DND-41 (cell line): ENCODE data around the gene UTP11.

Experiments
- ATAC-seq: fragments of 200-7000 bp; cut with Tn5 transposase; 3 replicates; pipeline ENCODE4 v1.9.1; 2021; ENCODE audit warnings: low read depth; ENCODE audit not compliant: insufficient read depth
- DNase-seq: peaks from one replicate; pipeline ENCODE4 v3.0.0-alpha.2; 2020
- H2AFZ ChIP-seq: 2 replicates; pipeline ENCODE4 v1.6.0; 2012; ENCODE audit warnings: low read depth, low read length
- H3K27ac ChIP-seq: 2 replicates; pipeline ENCODE4 v1.5.1; 2012; ENCODE audit warnings: low read length, inconsistent platforms
- H3K27me3 ChIP-seq: fragments of 200-600 bp; sonication (generic); 2 replicates; pipeline ENCODE4 v1.6.0; 2012; ENCODE audit warnings: low read length, mild to moderate bottlenecking, inconsistent platforms; ENCODE audit not compliant: insufficient read depth, poor library complexity
- H3K36me3 ChIP-seq: 2 replicates; pipeline ENCODE4 v1.5.1; 2012; ENCODE audit warnings: low read length, inconsistent platforms; ENCODE audit not compliant: insufficient read depth
- H3K4me1 ChIP-seq: 2 replicates; pipeline ENCODE4 v1.5.1; 2012; ENCODE audit warnings: mild to moderate bottlenecking, low read length; ENCODE audit not compliant: insufficient read depth
- H3K4me2 ChIP-seq: 2 replicates; pipeline ENCODE4 v1.6.0; 2012; ENCODE audit warnings: mild to moderate bottlenecking, moderate library complexity, low read length, inconsistent platforms; ENCODE audit not compliant: insufficient read depth
- H3K4me3 ChIP-seq, 2 experiments: fragments of 200-600 bp in 1 of 2; shearing (Covaris generic) in 1 of 2; 2 replicates each; pipeline ENCODE4 v1.5.1; 2012 to 2016; ENCODE audit warnings: inconsistent platforms in 2 of 2, low read length in 2 of 2, mild to moderate bottlenecking in 2 of 2, low read depth in 1 of 2, moderate library complexity in 1 of 2
- H3K79me2 ChIP-seq: 2 replicates; pipeline ENCODE4 v1.6.0; 2012; ENCODE audit warnings: low read length, inconsistent platforms; ENCODE audit not compliant: insufficient read depth
- H3K9ac ChIP-seq: 2 replicates; pipeline ENCODE4 v1.6.0; 2012; ENCODE audit warnings: low read depth, mild to moderate bottlenecking, inconsistent platforms, low read length, moderate library complexity
- H3K9me3 ChIP-seq: 2 replicates; pipeline ENCODE4 v1.5.1; 2012; ENCODE audit warnings: low read length, moderate library complexity, mild to moderate bottlenecking, inconsistent platforms; ENCODE audit not compliant: insufficient read depth, severe bottlenecking
- H4K20me1 ChIP-seq: 2 replicates; pipeline ENCODE4 v1.6.0; 2012; ENCODE audit warnings: low read length; ENCODE audit not compliant: insufficient read depth
- EZH2 ChIP-seq: IDR thresholded peaks from 3 replicates; pipeline ENCODE4 v1.6.1; 2012; ENCODE audit warnings: borderline replicate concordance, low read depth, mild to moderate bottlenecking, moderate library complexity, low read length, inconsistent platforms; ENCODE audit not compliant: severe bottlenecking
- TF ChIP-seq, protein P1 (sequence below): IDR thresholded peaks from 2 replicates; pipeline ENCODE4 v1.5.1; 2012; ENCODE audit warnings: borderline replicate concordance, low read length, moderate library complexity, mild to moderate bottlenecking; ENCODE audit not compliant: poor library complexity, severe bottlenecking; ENCODE audit errors: extremely low read depth

Gene UTP11

DNA sequence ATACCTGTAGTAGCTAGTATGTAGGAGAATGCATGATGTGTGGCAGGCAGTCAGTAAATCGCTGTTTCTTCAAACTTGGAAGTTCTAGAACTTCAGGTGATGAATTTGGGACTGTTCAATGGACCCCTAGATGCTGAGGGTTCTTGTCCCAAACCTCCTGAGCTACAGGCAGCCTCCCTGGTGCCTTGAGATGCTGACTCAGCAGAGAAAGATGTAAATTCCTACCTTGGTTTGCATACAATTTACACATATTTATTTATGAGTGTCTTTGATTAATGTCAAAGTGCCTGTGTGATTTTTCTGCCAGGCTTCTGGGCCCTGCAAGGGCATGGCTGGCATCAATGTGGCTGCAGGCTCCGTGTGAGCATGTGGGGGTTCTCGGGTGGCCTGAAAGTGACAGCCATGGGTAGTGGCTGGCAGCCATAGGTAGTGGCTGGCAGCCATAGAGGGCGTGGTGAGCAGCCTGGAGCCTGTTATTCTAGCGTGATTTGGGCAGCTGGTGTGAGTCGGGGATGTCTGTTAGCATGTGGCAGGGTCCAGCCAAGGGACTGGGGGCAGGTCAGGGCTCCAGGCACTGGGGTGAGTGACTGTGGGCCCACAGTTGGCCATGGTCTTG lies 47.2 kb downstream of the UTP11 start:
- H3K36me3 ChIP-seq: no peaks in the 10 kb centered on the region
- no peak overlapping the region for H3K4me2 ChIP-seq
- no peaks in the 10 kb centered on the region for H3K9me3 ChIP-seq
- H3K4me1 ChIP-seq: no peaks in the 10 kb centered on the region
- H3K27me3 ChIP-seq: peaks cover 7% of the 10 kb centered on the region
- peaks cover 2% of the 10 kb centered on the region for H4K20me1 ChIP-seq
- no peak for DNase-seq
- no peak overlapping the region for H3K27ac ChIP-seq
- ATAC-seq: no peak
- TF ChIP-seq, protein P1, sequence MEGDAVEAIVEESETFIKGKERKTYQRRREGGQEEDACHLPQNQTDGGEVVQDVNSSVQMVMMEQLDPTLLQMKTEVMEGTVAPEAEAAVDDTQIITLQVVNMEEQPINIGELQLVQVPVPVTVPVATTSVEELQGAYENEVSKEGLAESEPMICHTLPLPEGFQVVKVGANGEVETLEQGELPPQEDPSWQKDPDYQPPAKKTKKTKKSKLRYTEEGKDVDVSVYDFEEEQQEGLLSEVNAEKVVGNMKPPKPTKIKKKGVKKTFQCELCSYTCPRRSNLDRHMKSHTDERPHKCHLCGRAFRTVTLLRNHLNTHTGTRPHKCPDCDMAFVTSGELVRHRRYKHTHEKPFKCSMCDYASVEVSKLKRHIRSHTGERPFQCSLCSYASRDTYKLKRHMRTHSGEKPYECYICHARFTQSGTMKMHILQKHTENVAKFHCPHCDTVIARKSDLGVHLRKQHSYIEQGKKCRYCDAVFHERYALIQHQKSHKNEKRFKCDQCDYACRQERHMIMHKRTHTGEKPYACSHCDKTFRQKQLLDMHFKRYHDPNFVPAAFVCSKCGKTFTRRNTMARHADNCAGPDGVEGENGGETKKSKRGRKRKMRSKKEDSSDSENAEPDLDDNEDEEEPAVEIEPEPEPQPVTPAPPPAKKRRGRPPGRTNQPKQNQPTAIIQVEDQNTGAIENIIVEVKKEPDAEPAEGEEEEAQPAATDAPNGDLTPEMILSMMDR: no peak
- TF ChIP-seq EZH2: no peak
- H3K4me3 ChIP-seq: no peak overlapping the region
- H3K9ac ChIP-seq: no peak overlapping the region
- no peak overlapping the region for H2AFZ ChIP-seq
- H3K79me2 ChIP-seq: no peaks in the 10 kb centered on the region

DNA sequence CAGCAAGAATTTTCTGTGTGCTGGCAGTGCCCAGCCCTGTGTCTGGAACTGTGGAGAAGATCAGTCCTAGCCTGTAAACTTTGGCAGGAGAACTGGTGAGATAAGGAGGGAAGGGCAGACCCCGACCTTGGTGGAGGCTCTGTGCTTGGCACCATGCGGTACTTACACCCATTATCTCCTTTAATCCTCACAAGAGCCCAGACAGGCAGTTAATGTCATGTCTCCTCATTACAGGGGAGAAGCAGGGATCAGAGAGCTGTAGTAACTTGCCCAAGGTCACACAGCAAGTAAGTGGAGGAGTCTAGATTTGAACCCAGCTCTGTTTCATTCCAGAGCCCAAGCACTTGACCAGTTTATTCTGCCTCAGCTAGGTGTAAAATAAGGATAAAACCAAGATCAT lies 48.0 kb downstream of the UTP11 start:
- Histone ChIP-seq H3K27ac (no peak overlapping the region), H3K9me3 (no peaks in the 10 kb centered on the region), H3K79me2 (no peaks in the 10 kb centered on the region), H2AFZ (no peak overlapping the region), H3K4me3 (no peak overlapping the region), H3K36me3 (no peaks in the 10 kb centered on the region), H3K4me1 (no peaks in the 10 kb centered on the region), H4K20me1 (peaks cover 2% of the 10 kb centered on the region), H3K27me3 (peaks cover 7% of the 10 kb centered on the region), H3K4me2 (no peak overlapping the region), H3K9ac (no peak overlapping the region)
- ATAC-seq (no peak), DNase-seq (no peak)
- TF ChIP-seq EZH2: no peak
- TF ChIP-seq, protein P1: no peak

DNA sequence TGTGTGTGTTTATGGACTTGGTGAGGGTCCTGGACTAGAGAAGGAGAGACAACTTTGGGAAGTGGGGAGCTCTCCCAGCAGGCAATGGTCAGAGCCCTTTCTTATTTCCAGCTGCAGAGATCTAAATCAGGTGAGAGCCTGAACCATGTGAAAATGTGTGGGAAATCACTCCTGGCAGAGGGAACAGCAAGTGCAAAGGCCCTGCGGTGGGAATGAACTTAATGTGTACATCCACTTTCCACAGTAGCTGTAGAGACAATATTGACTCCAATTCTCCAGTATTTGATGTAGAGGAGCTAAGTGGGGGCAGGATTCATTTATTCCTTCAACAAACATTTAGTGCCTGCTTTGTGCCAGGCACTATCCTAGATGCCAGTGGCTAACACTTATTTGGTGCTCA lies 48.8 kb downstream of the UTP11 start:
- no peak overlapping the region for H3K27ac ChIP-seq
- peaks cover 7% of the 10 kb centered on the region for H3K27me3 ChIP-seq
- H3K79me2 ChIP-seq: no peaks in the 10 kb centered on the region
- no peak overlapping the region for H3K4me3 ChIP-seq
- no peak overlapping the region for H2AFZ ChIP-seq
- H4K20me1 ChIP-seq: peaks cover 2% of the 10 kb centered on the region
- DNase-seq (no peak), ATAC-seq (no peak)
- H3K9ac ChIP-seq: no peak overlapping the region
- H3K9me3 ChIP-seq: no peaks in the 10 kb centered on the region
- no peaks in the 10 kb centered on the region for H3K36me3 ChIP-seq
- TF ChIP-seq, protein P1: no peak
- TF ChIP-seq EZH2: no peak
- H3K4me1 ChIP-seq: no peaks in the 10 kb centered on the region
- H3K4me2 ChIP-seq: no peak overlapping the region

DNA sequence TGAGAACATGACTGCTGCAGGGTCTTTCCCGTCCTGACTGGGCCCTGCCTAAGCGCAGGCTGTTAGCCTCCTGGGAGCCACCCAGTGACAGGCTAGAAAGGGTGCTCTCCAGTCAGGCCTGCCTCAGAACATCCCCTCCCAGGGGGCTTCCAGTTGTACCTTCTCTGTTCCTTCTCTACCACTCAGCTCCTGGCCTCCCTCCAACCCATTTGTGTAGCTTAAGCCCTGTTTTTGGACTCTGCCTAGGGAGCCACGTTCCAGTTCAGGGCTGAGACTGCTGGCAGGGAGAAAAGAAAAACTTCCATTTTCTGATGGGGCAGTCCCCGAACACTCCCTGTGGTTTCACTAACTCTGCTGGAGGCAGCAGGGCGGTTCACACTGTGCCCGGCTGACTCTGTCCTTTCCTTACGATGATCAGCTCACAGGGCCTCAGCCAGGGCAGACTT lies 49.4 kb downstream of the UTP11 start:
- Histone ChIP-seq H3K9me3 (no peaks in the 10 kb centered on the region), H4K20me1 (peaks cover 2% of the 10 kb centered on the region), H3K36me3 (no peaks in the 10 kb centered on the region), H3K4me1 (no peaks in the 10 kb centered on the region), H3K4me3 (no peak overlapping the region), H2AFZ (no peak overlapping the region), H3K27me3 (peaks cover 9% of the 10 kb centered on the region), H3K4me2 (no peak overlapping the region), H3K27ac (no peak overlapping the region), H3K9ac (no peak overlapping the region), H3K79me2 (no peaks in the 10 kb centered on the region)
- no peak for DNase-seq
- no peak for TF ChIP-seq EZH2
- TF ChIP-seq, protein P1: no peak
- ATAC-seq: no peak
